NOMO-1 (cell line): ENCODE measurements around the gene ZDHHC1.

ENCODE experiments used
- DNase-seq, 2 experiments: peaks; one replicate each; lab custom pipeline; 2025; ENCODE audit not compliant: unreplicated experiment in 2 of 2; lab: John Stamatoyannopoulos, UW

The ZDHHC1 gene

GRCh38 chr16:67415872-67416793, at the start of gene ZDHHC1:
ZDHHC1 (minus strand) TSS chr16:67416477; CDS start chr16:67407775, 8,702 bp downstream.
- DNase-seq = peak; percentile 17 to 29

- no peak for DNase-seq
Measured at GRCh38 chr16:67464565-67464964, 48.3 kb upstream of the ZDHHC1 start.

GRCh38 chr16:67463691-67464090, 47.4 kb upstream of the ZDHHC1 start:
- no peak for DNase-seq

- DNase-seq = no peak
Measured at GRCh38 chr16:67463059-67463458, 46.8 kb upstream of the ZDHHC1 start.

- no peak for DNase-seq
Measured at GRCh38 chr16:67462279-67462655, 46.0 kb upstream of the ZDHHC1 start.

GRCh38 chr16:67461600-67462278, 45.5 kb upstream of the ZDHHC1 start:
- DNase-seq = no peak

- no peak for DNase-seq
Measured at GRCh38 chr16:67460961-67461360, 44.7 kb upstream of the ZDHHC1 start.

GRCh38 chr16:67460168-67460567, 43.9 kb upstream of the ZDHHC1 start:
- DNase-seq = no peak

- DNase-seq = no peak
Measured at GRCh38 chr16:67459861-67460150, 43.5 kb upstream of the ZDHHC1 start.

- no peak for DNase-seq
Measured at GRCh38 chr16:67459066-67459860, 43.0 kb upstream of the ZDHHC1 start.

GRCh38 chr16:67458121-67458641, 41.9 kb upstream of the ZDHHC1 start:
- no peak for DNase-seq

- DNase-seq = no peak
Measured at GRCh38 chr16:67457611-67458010, 41.3 kb upstream of the ZDHHC1 start.

- DNase-seq = no peak
Measured at GRCh38 chr16:67456391-67457081, 40.3 kb upstream of the ZDHHC1 start.

- DNase-seq = no peak
Measured at GRCh38 chr16:67454852-67455251, 38.6 kb upstream of the ZDHHC1 start.

GRCh38 chr16:67454104-67454503, 37.8 kb upstream of the ZDHHC1 start:
- no peak for DNase-seq

- no peak for DNase-seq
Measured at GRCh38 chr16:67451704-67452435, 35.6 kb upstream of the ZDHHC1 start.

GRCh38 chr16:67451061-67451703, 34.9 kb upstream of the ZDHHC1 start:
- DNase-seq = no peak

GRCh38 chr16:67449739-67450138, 33.5 kb upstream of the ZDHHC1 start:
- DNase-seq = no peak

GRCh38 chr16:67449336-67449735, 33.1 kb upstream of the ZDHHC1 start:
- no peak for DNase-seq
